AG04450 (cell line): ENCODE measurements around the gene SIAE. TPM values are rescaled to one million over a fixed set of nuclear protein-coding genes. Genes with fewer than 3 reads are reported as not detected.

Source experiments
- CTCF ChIA-PET: fragments of 300-600, 350-600 bp; formaldehyde crosslinking; extraction: SDS; loops from one replicate; lab custom pipeline; 2022; ENCODE audit warnings: antibody characterized with exemption, inconsistent platforms; lab: Charles Lee
- POLR2A ChIA-PET: fragments of 350-600 bp; formaldehyde crosslinking; extraction: SDS; loops from one replicate; lab custom pipeline; 2021; ENCODE audit warnings: antibody characterized with exemption, inconsistent platforms; lab: Yijun Ruan, JAX
- DNase-seq: peaks from one replicate; pipeline ENCODE4 v3.0.0-alpha.2; 2011; ENCODE audit warnings: low read depth, low spot score
- H3K27ac ChIP-seq: one replicate; pipeline ENCODE4 v1.5.1; 2012; ENCODE audit warnings: low read depth, low read length, control low read depth
- H3K27me3 ChIP-seq: one replicate; pipeline ENCODE4 v1.6.0; 2012; ENCODE audit warnings: low read length; ENCODE audit not compliant: control insufficient read depth, insufficient read depth
- H3K4me3 ChIP-seq: 2 replicates; pipeline ENCODE4 v1.5.1; 2011; ENCODE audit warnings: mild to moderate bottlenecking, low read depth, low read length, control low read depth
- H3K9me3 ChIP-seq: 2 replicates; pipeline ENCODE4 v1.5.1; 2012; ENCODE audit warnings: low read length; ENCODE audit not compliant: control insufficient read depth, insufficient read depth
- polyA plus RNA-seq: library from polyadenylated mRNA; depleted of rRNA; stranded (reverse); fragments of >200 nt; gene quantifications from 2 replicates; pipeline ENCODE4 v1.2.3, GENCODE V29; 2011
- TF ChIP-seq, protein P1 (sequence below): IDR thresholded peaks from 2 replicates; pipeline ENCODE4 v1.5.1; 2011; ENCODE audit warnings: low read depth, low read length, control low read depth, inconsistent platforms

Gene SIAE
- polyA plus RNA-seq, 1 experiment = 37.9 TPM

DNA sequence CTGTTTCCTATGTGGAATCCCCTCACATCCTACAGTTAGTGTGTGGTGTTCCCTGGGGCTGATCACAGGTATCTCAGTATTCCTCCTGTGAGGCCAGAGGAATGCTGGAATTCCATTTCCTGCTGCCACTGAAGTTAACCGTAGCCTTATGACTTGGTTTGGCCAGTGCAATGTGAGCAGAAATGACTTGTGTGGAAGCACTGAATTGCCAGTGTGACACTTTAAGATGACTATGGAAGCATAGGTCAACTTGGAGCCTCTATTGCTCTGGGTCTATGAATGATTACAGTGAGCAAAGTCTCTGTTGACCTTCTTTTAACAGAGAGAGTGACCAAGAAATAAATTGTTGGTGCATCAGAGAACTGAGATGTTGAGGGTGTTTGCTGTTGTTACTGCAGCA, 34.4 kb downstream of the SIAE start:
- TF ChIP-seq, protein P1, sequence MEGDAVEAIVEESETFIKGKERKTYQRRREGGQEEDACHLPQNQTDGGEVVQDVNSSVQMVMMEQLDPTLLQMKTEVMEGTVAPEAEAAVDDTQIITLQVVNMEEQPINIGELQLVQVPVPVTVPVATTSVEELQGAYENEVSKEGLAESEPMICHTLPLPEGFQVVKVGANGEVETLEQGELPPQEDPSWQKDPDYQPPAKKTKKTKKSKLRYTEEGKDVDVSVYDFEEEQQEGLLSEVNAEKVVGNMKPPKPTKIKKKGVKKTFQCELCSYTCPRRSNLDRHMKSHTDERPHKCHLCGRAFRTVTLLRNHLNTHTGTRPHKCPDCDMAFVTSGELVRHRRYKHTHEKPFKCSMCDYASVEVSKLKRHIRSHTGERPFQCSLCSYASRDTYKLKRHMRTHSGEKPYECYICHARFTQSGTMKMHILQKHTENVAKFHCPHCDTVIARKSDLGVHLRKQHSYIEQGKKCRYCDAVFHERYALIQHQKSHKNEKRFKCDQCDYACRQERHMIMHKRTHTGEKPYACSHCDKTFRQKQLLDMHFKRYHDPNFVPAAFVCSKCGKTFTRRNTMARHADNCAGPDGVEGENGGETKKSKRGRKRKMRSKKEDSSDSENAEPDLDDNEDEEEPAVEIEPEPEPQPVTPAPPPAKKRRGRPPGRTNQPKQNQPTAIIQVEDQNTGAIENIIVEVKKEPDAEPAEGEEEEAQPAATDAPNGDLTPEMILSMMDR = no peak
- no peak overlapping the region for H3K4me3 ChIP-seq
- no peak for DNase-seq
- ChIA-PET CTCF (no interaction called here), POLR2A (no interaction called here)
- no peak overlapping the region for H3K27ac ChIP-seq
- H3K27me3 ChIP-seq = no peaks in the 10 kb centered on the region
- H3K9me3 ChIP-seq = no peaks in the 10 kb centered on the region; the same call in 1 of the 2 replicates

DNA sequence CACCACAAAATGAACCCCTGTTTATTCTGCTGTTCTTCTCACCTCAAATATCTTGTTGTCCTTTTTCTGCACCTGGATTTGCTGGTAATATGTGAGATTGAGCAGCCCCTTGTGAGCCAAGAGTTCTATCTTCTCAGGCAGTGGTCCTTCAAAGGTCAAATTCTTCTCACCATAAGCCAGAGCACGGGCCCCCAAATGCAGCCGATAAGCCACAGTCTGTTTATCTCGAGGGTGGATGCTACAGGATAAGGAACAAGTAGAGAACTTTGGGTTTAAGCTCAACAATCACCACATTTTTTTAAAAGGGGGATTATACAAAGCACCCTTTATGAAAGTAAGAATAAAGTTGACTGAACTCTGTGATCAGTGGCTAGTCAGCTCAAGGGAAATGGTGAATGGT, 35.0 kb downstream of the SIAE start:
- no peak overlapping the region for H3K4me3 ChIP-seq
- TF ChIP-seq, protein P1 = no peak
- ChIA-PET CTCF (no interaction called here), POLR2A (interaction anchor here (1.1 kb wide), 1 partner anchor 16 kb away, joined by 3 read pairs; the partner anchor contains the start of gene TBRG1)
- H3K27ac ChIP-seq = no peak overlapping the region
- H3K27me3 ChIP-seq = no peaks in the 10 kb centered on the region
- no peak for DNase-seq
- no peaks in the 10 kb centered on the region; the same call in 1 of the 2 replicates for H3K9me3 ChIP-seq

DNA sequence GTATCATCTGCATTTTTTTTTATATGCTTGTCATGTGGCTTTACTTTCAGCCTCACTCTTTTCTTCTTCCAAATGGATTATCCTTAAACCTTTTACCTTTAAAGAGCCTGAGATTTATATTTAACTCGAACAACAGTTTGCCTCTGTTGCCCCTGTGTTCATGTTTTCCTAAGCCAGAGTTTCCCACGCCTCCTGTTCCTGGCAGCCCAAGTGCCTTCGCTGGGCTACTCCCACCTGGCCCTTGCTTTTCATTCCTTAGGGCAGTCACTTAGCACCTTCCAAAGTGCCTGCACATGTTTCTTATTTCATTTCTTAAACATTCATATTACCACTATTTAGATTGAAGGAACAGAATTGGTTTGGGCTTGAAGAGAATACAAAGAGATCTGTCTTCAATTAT, 37.6 kb downstream of the SIAE start:
- no peak overlapping the region for H3K4me3 ChIP-seq
- CTCF ChIA-PET = interaction anchor here (0.9 to 7.5 kb wide), 2 partner anchors 8 to 201 kb away, joined by 3 to 62 read pairs; no protein-coding TSS in a partner anchor
- DNase-seq = no peak
- TF ChIP-seq, protein P1 = no peak
- H3K9me3 ChIP-seq = no peaks in the 10 kb centered on the region; the same call in 1 of the 2 replicates
- H3K27ac ChIP-seq = no peak overlapping the region
- POLR2A ChIA-PET = no interaction called here
- no peaks in the 10 kb centered on the region for H3K27me3 ChIP-seq

DNA sequence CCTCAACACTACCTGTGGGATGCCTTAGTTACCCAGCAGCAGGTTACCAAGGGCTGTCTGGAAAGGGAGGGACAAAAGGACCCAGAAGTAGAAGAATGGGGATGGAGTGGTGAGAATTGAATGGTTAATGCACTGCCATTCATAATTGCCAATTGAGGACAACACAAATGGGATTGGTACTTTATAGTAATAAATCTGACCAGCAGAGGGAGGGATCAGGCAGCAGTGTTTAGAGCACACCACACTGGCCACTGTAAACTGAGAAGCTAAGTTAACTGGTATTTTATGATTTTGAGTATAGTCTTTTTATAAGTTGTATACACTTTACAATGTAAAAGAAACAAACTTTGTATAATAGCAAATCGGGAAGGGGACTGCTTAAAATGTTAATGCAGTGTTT, 40.2 kb downstream of the SIAE start:
- no peak for DNase-seq

DNA sequence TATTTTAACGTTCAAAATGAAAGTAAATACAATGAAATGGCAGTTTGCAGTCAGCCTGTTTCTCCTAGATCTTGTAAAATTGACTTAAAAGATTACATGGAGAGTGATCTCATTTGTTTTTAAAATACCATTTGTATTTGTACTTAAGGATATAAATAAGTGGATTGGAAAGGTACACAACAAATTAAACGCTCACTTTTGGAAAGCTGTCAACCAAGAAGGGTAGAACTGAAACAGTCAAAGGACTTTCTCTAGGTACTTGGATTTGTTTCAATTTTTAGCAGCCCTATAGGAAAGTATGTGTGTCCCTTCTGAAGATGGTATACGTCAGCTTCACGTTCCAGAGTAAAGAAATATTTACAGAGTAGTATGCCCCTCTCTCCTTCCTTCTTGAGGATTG, 43.6 kb downstream of the SIAE start:
- CTCF ChIA-PET = interaction anchor here (1.0 to 7.5 kb wide), 6 partner anchors 10 to 247 kb away, joined by 3 to 62 read pairs (median 4); no protein-coding TSS in a partner anchor
- Histone ChIP-seq H3K27me3 (no peaks in the 10 kb centered on the region), H3K4me3 (no peak overlapping the region), H3K27ac (no peak overlapping the region), H3K9me3 (no peaks in the 10 kb centered on the region)
- TF ChIP-seq, protein P1 = no peak
- DNase-seq = no peak
- POLR2A ChIA-PET = no interaction called here

More for the DNA sequence above, 40.2 kb downstream of the SIAE start:
- ChIA-PET CTCF (interaction anchor here (1.0 to 7.5 kb wide), 7 partner anchors 8 to 561 kb away, joined by 3 to 62 read pairs (median 5); no protein-coding TSS in a partner anchor), POLR2A (no interaction called here)
- Histone ChIP-seq H3K27me3 (no peaks in the 10 kb centered on the region), H3K4me3 (no peak overlapping the region), H3K9me3 (no peaks in the 10 kb centered on the region), H3K27ac (no peak overlapping the region)
- TF ChIP-seq, protein P1 = peak; percentile 51
